ENCODE results near the gene TTBK1. TPM values are rescaled to one million over a fixed set of nuclear protein-coding genes. Genes with fewer than 3 reads are reported as not detected.

Gene TTBK1
- polyA plus RNA-seq, 3 donors: 0.01 to 0.10 TPM; not detected in 1

DNA sequence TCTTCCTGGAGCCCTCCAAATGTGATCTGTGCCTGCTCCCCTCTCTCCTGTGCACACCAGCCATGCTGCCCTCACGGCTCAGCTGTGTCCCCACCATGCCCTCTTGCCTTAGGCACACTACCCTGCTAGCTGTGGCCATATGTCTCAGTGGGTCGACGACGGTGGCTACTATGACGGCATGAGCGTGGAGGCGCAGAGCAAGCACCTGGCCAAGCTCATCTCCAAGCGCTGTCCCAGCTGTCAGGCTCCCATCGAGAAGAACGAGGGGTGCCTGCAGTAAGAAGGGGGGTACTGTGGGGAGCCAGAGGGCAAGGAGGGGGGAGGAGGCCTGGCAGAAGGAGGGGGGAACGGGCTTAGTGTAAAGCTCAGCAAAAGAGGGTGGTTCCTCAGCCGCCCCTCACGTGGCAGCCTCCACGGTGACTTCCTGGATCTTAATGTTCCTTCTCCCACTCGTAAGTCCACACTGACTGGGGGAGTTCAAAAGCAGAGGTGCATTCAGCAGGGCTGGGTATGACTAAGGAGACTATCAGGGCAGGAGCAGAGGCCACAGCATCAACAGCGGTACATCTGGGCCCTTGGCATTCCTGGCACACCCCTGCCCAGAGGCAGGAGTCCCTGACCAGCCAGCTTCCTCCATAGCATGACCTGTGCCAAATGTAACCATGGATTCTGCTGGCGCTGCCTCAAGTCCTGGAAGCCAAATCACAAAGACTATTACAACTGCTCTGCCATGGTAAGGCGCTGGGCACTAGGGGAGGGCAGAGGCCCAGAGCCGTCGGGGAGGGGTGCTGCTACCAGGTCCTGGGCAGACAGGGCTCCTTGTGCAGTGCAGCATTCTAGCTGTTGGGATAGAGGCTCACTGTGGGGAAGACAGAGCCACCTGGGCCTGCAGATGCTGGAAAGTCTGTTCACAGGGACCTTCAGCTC lies 22.0 kb upstream of the TTBK1 start:
- H3K27ac ChIP-seq (ENCODE audit: low read depth, low read length): no peak overlapping the region
- 77 to 81% (median 81%) methylated on average over 20 of the region's 20 CpGs for WGBS, 3 donors

DNA sequence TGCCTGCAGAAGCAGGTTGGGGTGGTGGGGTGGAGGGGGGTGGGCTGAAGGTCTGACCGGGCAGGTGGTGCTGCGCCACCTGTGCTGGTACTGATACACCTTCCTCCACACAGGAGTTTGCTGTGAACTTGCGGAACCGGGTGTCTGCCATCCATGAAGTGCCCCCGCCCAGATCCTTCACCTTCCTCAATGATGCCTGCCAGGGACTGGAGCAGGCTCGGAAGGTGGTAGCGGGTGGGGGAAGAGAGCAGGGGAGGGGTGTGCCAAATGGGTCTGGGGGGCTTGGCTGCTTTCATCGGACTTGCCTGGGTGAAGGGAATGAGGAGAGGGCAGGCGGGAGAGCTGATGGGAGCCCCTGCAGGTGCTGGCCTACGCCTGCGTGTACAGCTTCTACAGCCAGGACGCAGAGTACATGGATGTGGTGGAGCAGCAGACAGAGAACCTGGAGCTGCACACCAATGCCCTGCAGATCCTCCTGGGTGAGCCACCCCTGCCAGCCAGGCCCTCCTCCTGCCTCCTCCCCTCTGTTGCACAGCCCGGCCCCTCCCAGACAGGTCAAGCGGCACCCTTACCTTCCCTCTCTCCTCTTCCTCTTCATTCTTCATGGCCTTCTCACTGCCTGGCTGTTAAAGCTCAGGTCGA lies 20.7 kb upstream of the TTBK1 start:
- WGBS, 3 donors: 81 to 93% (median 89%) methylated on average over 15 of the region's 15 CpGs
- no peak overlapping the region for H3K27ac ChIP-seq (ENCODE audit: low read depth, low read length)

DNA sequence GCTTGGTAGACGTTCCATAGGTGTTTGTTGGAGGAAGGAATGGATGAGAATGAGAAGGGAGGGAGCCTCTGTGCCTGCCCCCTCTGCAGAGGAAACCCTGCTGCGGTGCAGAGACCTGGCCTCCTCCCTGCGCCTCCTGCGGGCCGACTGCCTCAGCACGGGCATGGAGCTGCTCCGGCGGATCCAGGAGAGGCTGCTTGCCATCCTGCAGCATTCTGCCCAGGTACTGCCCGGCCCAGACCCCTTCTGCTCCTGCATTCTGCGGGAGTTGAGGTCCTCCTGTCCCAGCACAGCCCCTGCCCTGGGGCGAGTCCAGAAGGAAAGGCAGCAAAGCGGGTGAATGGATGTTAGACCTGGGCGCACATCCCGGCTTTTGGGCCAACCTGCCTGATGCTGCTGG lies 20.1 kb upstream of the TTBK1 start:
- no peak overlapping the region for H3K27ac ChIP-seq (ENCODE audit: low read depth, low read length)
- WGBS, 3 donors: 83 to 90% (median 89%) methylated on average over 12 to 14 of the region's 14 CpGs

DNA sequence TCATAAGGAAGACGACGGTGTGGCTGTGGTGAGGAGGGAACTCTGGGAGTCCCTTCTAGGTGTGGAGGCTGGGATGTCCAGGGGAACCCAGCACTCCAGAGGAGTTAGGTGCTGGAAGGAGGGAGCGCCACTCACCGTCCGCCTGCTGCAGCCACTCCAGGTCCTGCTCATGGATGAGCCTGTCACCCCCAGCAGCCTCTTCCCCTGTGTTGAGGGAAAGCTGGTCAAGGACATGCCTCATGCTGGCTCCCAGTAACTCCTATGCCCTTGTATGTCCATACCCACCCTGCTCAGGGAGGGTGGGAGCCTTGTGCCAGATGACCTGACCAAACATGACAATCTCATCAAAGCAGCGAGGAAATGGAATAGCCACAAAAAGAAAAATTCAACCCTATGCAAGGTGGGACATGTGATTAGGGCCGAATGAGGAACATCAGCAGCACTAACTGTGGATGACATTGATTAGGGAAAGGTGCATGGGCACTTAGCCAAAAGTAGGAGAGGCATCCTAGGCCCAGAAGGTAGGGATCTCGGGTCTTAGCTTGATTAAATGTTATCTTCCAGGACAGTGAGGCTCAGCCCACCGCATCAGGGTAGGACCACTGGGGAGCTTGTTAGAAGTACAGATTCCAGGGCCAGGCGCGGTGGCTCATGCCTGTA lies 17.0 kb upstream of the TTBK1 start:
- WGBS, 3 donors: 90 to 91% (median 90%) methylated on average over 11 of the region's 11 CpGs
- H3K27ac ChIP-seq (ENCODE audit: low read depth, low read length): no peak overlapping the region

DNA sequence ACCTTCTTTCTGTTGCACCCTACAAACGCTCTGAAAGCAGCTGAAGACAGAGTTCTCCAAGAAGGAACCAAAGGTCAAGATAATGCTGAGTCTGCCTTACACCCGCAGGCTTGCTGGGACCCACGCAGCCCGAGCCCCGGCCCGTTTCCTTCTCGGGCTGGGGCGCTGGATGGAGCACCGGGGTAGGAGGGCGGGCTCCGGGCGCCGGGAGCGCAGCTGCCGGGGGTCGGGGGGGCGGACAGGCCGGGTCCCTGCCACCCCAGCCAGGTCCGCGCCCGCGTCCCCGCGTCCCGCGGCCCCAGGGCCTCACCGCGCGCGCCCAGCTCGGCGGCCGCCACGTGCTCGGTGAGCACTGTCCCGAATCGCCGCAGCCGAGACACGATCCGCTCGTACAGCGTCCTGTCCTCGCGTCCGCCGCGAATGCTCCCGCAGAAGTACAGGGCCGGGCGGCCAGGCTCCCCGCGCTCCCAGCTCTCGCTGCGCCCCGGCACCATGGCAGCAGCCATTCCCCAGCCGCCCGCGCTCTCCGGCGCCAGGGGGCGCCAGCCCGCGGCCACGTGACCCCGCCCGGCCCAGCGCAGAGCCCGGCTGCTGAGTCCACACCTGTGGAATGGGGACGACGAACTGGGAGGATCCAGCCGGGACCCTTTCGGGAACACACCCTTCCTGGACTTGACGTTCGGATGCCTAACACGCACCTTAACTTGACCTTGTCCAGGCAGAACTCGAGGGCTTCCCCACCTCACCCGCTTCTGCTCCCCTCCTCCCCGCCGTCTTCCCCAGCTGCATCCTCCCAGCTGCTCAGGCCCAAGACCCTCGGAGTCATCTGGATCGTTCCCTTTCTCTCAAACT lies 14.1 kb upstream of the TTBK1 start, which contains the start of gene DNPH1:
TSS of gene DNPH1 (minus strand) at position 531 of the 852 bp plus-strand sequence. CDS start at position 506, 25 bp downstream.
- no peak within 1 kb of the TSS for H3K27ac ChIP-seq (ENCODE audit: low read depth, low read length)
- 1 to 2% (median 2%) methylated on average over 62 to 82 of the region's 82 CpGs for WGBS, 3 donors

DNA sequence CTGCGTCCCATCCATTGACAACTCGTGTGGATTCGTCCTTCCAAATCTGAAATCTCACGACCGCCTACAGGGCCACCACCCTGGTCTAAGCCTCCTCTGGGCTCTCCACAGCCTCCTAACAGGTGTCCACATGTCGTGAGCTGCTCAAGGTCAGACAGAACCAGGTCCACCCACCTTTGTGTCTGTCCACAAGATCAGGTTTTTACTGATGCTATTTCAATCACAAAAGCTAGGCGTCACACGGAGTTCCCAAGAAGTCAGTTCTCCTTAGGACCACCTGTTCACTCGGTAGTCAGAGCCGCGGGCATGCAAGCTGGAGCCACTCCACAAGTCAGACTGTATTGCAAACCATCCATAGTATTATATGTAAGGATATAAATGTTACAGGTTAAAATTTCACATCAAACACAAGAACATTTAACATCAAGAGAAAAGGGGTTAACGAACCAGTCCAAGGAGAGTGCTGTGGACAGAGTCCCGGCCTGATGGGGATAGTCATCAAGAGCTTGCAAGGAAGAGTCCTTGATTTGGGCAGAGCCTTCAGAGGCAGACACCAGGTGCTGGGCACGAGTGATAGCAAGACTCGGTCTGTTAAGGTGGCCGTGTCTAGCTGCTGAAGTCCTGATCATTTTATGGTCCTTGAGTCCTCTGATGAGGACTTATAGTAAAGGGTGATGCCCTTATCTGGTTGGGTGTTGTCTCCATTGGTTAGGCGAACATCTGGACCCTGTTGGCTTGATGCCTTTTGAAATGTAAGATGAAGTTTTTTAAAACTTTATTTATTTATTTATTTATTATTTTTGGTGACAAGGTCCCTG lies 13.3 kb upstream of the TTBK1 start:
- no peak overlapping the region for H3K27ac ChIP-seq (ENCODE audit: low read depth, low read length)
- WGBS, 3 donors: 76 to 77% (median 77%) methylated on average over 17 of the region's 17 CpGs

DNA sequence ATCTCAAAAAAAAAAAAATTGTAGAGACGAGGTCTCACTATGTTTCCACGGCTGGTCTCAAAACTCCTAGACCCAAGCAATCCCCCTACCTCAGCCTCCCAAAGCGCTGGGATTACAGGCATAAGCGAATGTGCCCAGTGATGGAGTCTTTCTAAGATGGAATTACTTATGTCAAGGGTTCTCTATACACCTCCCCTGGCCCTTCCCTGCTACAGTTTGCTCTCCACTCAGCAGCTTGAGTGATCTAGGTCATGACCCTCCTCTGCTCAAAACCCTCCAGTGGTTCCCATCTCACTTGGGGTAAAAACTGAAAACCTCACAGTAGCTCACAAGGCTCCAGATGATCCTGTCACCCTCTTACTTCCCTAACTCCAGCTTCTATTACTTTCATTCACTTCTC lies 12.2 kb upstream of the TTBK1 start:
- WGBS, 3 donors: 88 to 90% (median 90%) methylated on average over 4 of the region's 4 CpGs
- H3K27ac ChIP-seq (ENCODE audit: low read depth, low read length): no peak overlapping the region

DNA sequence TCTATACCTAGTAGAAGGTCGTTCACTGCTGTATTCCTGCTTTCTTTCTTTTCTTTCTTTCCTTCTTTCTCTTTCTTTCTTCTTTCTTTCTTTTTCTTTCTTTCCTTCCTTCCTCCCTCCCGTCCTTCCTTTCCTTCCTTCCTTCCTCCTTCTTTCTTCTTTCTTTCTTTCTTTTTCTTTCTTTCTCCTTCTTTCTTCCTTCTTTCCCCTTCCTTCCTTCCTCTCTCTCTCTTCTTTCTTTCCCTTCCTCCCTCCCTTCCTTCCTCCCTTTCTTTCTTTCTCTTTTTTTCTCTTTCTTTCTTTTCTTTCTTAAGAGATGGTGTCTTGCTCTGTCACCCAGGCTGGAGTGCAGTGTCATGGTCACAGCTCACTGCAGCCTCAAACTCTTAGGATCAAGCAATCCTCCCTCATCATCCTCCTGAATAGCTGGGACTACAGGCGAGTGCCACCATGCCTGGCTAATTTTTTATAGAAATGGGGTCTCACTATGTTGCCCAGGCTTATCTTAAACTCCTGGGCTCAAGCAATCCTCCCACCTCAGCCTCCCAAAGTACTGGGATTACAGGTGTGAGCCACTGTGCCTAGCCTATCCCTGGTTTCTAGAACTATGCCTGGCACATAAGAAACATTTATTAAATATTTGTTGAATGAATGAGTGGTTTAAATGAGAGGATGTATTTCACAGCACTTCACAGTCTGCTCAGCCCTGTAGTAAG lies 11.4 kb upstream of the TTBK1 start:
- H3K27ac ChIP-seq (ENCODE audit: low read depth, low read length): no peak overlapping the region
- WGBS, 3 donors: 63 to 69% (median 64%) methylated on average over 3 of the region's 3 CpGs

DNA sequence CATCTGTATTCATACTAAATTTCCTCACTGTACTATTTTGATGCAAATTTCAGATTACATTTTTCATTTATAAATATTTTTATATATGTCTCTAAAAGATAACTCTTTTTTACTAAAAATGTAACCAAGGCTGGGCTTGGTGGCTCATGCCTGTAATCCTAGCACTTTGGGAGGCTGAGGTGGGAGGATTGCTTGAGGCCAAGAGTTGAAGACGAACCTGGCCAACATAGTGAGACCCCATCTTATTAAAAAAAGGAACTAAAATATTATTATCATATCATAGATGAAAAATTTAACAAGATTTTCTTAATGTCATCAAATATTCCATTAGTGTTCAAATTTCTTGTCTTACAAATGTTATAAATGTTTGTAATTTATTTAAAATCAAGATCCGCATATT lies 7.4 kb upstream of the TTBK1 start:
- WGBS, 3 donors: 67 to 89% (median 87%) methylated on average over 2 of the region's 2 CpGs
- no peak overlapping the region for H3K27ac ChIP-seq (ENCODE audit: low read depth, low read length)

DNA sequence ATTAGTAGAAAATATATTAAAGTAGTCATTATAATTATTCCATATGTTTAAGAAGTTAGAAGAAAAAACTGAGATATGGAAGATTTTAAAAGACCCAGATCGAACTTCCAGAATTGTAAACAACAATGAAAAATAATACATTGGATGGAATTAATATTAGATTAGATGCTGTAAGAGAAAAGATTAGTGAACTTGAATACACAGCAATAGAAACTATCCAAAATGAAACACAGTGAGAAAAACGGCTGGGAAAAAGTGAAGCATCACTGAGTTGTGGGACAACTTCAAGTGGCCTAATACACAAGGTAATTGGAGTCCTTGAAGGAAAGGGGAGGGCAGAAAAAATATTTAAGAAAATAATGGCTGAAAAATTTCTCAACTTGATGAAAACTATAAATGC lies 4.2 kb upstream of the TTBK1 start:
- no peak overlapping the region for H3K27ac ChIP-seq (ENCODE audit: low read depth, low read length)
- 64 to 69% (median 67%) methylated on average over 2 of the region's 2 CpGs for WGBS, 3 donors

DNA sequence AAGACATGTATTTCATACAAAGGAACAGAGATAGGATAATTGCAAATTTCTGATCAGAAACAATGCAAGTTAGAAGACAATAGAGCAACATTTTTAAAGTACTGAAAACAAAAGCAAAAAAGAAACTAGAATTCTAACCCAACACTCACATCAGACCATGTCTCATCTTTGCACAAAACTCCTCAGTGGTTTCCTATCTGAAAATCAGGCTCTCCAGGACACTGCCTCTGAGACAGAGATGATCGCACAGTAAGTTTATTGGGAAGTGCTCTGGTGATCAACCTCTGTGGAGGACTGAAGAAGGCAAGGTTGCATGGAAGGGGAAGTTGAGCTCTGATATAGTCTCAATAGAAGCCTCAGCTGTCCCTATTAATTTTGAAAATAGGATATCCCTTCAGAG lies 2.3 kb upstream of the TTBK1 start:
- WGBS, 3 donors: 70 to 94% (median 86%) methylated on average over 1 of the region's 1 CpG

DNA sequence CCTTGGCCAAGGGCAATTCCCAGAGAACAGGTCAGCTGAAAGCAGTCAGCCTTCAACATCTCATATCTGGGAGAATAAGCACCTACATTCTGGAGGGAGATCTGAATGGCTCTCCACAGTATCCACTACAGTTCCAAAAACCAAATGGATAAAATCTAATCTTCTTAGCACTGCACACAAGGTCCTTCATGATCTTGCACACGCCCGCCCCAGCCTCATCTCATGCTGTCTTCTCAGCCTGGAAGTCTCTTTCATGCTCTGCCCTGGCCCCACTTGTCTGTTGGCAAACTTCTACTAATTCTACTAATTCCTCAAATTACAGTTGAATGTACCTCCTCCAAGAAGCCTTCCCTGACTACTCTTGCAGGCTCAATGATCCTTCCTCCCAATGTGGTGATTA lies 1.8 kb upstream of the TTBK1 start:
- 94 to 99% (median 97%) methylated on average over 2 of the region's 2 CpGs for WGBS, 3 donors
- H3K27ac ChIP-seq (ENCODE audit: low read depth, low read length): no peak overlapping the region

More for the DNA sequence above, 2.3 kb upstream of the TTBK1 start:
- no peak overlapping the region for H3K27ac ChIP-seq (ENCODE audit: low read depth, low read length)

DNA sequence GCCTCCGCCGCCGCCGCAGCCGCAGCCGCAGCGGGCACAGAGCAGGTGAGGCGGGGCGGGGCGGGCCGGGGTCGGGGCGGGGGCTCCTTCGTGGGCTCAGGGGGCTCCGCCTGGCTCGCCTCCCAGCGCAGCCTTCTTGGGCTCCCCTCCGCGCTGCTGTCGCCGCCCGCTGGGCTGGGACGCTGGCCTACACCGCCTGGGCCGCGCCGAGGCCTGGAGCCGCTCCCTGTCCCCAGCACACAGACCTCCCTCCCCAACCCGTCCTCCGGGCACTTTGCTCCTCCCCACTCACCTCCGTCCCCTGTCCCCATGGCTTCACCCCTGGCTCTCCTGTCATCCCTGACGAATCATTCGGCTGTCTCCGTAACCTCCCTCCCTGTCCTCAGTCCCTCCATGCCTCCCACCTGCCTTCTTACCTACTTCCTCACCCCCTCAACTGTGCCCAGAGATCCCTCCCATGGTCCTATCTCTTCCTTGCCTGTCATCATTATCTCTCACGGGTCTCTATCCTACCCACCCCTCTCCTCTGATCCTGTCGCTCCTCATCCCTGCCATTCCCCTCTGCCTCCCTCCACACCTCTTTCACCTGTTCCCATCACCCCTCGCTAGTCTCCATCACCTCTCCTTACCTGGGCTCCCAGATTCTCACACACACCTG lies 512 bp downstream of the TTBK1 start:
- no peak overlapping the region for H3K27ac ChIP-seq (ENCODE audit: low read depth, low read length)
- 27 to 41% (median 30%) methylated on average over 13 to 36 of the region's 37 CpGs for WGBS, 3 donors

DNA sequence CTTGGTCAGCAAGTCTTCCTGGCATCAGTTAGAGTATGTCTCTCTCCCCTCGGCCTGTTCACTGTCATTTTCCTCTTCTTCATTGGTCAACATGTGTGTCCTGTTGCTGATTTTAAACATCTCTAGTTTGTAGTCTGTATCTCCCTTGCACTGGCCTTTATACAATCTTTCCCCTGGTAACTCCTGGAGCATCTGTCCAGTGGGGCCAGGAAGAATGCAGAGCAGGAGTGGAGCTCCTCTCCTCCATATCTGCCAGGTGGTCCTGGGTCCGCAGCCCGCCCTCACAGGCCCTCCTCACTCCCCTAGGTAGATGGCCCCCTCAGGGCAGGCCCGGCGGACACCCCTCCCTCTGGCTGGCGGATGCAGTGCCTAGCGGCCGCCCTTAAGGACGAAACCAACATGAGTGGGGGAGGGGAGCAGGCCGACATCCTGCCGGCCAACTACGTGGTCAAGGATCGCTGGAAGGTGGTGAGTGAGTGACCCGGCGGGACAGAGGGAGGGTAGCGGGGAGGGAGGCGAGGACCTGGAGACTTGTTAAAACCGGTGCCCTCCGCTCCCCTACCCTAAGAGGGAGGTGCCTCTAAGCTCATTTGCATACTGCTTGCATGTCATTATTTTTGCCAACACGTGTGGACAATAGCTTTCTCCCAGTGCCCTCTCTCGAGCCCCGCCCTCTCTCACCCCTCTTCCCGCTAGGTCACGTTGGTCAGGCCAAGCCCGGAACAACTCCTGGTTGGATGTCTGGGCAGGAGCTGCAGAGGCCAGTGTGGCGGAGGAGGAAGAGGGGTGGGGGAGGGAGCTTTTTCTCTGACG lies 3.2 kb downstream of the TTBK1 start:
- 13 to 27% (median 20%) methylated on average over 27 of the region's 27 CpGs for WGBS, 3 donors
- no peak overlapping the region for H3K27ac ChIP-seq (ENCODE audit: low read depth, low read length)

DNA sequence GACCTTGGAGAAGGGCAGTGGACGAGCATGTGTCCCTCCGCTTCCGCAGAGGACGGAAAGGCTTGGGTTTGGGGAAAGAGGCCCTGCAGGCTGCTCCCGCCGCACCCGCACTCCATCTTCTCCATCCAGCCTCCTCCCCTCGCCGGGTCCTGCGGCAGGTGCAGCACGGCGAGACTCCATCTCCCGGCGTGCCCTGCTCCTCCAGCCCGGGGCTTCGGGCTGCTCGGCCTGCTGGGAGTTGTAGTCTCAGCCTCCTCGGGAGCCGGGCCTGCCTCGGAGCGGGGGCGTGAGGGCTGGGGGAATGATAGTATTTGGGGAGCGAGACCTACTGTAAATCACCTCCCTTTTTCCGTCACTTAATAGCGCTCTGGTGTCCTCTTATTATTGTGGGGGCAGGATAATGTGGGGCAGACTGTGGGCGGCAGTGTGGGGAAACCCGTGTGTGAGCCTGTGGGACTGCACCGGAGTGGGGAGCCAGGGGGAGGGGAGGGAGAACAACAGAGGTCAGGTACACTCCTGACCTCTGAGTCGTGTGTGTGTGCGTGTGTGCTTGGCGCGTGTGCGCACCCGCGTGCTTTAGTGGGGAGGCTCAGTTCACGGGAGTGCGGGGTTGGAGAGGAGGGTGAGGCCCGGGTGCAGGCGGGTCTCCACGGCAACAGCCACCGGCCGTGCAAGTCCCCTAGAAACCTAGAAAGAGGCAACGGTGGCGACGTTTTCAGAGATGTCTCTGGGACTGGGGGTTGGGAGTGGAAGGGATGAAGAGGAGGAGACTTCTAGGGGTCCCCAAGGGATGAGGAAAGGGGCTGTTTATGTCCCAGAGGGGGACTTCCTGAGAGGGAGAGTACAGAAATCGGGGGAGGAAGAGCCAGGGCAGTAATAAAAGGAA lies 4.1 kb downstream of the TTBK1 start:
- WGBS, 3 donors: 3 to 4% (median 3%) methylated on average over 45 to 46 of the region's 46 CpGs
- H3K27ac ChIP-seq (ENCODE audit: low read depth, low read length): no peak overlapping the region
